GM21576 (cell line): ENCODE results near the gene ATF7IP2.

Source experiments
- ATAC-seq: cut with Tn5 transposase; IDR thresholded peaks from one replicate; pipeline ENCODE4 v1.9.1; 2021; ENCODE audit warnings: mild to moderate bottlenecking, moderate library complexity; ENCODE audit not compliant: unreplicated experiment

ATF7IP2 gene

GRCh38 chr16:10509534-10510025, 123.7 kb downstream of the ATF7IP2 start:
- peak; percentile 78 for ATAC-seq

GRCh38 chr16:10510279-10510678, 124.4 kb downstream of the ATF7IP2 start:
- ATAC-seq: no peak

- ATAC-seq: no peak
Measured at GRCh38 chr16:10511829-10512228, 126.0 kb downstream of the ATF7IP2 start.

- no peak for ATAC-seq
Measured at GRCh38 chr16:10514369-10515055, 128.7 kb downstream of the ATF7IP2 start.

- ATAC-seq: no peak
Measured at GRCh38 chr16:10517868-10518267, 132.0 kb downstream of the ATF7IP2 start.

GRCh38 chr16:10518479-10519041, 132.7 kb downstream of the ATF7IP2 start:
- ATAC-seq: no peak

- no peak for ATAC-seq
Measured at GRCh38 chr16:10519297-10519696, 133.4 kb downstream of the ATF7IP2 start.

GRCh38 chr16:10519929-10520868, 134.3 kb downstream of the ATF7IP2 start:
- ATAC-seq: no peak

- ATAC-seq: no peak
Measured at GRCh38 chr16:10520869-10521578, 135.2 kb downstream of the ATF7IP2 start.

- ATAC-seq: no peak
Measured at GRCh38 chr16:10521681-10522274, 135.9 kb downstream of the ATF7IP2 start.

- no peak for ATAC-seq
Measured at GRCh38 chr16:10522966-10523365, 137.1 kb downstream of the ATF7IP2 start.

- no peak for ATAC-seq
Measured at GRCh38 chr16:10525214-10525825, 139.5 kb downstream of the ATF7IP2 start.

- no peak for ATAC-seq
Measured at GRCh38 chr16:10526962-10527361, 141.1 kb downstream of the ATF7IP2 start.

- no peak for ATAC-seq
Measured at GRCh38 chr16:10528635-10529034, 142.8 kb downstream of the ATF7IP2 start.

GRCh38 chr16:10529895-10530669, 144.2 kb downstream of the ATF7IP2 start:
- no peak for ATAC-seq

- no peak for ATAC-seq
Measured at GRCh38 chr16:10530685-10531084, 144.8 kb downstream of the ATF7IP2 start.

- no peak for ATAC-seq
Measured at GRCh38 chr16:10531582-10531981, 145.7 kb downstream of the ATF7IP2 start.
